Activated B cell treated with CpG ODN at 0.5 μM for 24 hours (primary cell): ENCODE data around the gene ZBTB44. TPM values are rescaled to one million over a fixed set of nuclear protein-coding genes. Genes with fewer than 3 reads are reported as not detected.
"Not testable (repeated sequence)": the region's sequence is repeated elsewhere in the genome, so short reads cannot be mapped to it uniquely, and the experiment has no call there.

Experiments used
- ATAC-seq: fragments of 200-7000 bp; cut with Tn5 transposase; one replicate; pipeline ENCODE4 v1.10.0; 2021; ENCODE audit warnings: low read depth, mild to moderate bottlenecking, moderate library complexity
- CTCF ChIA-PET: fragments of 350-600 bp; sonication (Branson Sonifier 250); formaldehyde crosslinking; loops from one replicate; lab custom pipeline; 2021; ENCODE audit warnings: antibody characterized with exemption; lab: Charles Lee
- POLR2A ChIA-PET: fragments of 350-600 bp; sonication (Branson Sonifier 250); formaldehyde crosslinking; loops from one replicate; lab custom pipeline; 2021; ENCODE audit warnings: antibody characterized with exemption; lab: Charles Lee
- DNase-seq: peaks from one replicate; pipeline ENCODE4 v3.0.0; 2022
- H3K27ac Mint-ChIP-seq: one replicate; pipeline ENCODE4 v1.8.0; 2020; ENCODE audit warnings: mixed read lengths
- H3K27me3 Mint-ChIP-seq: one replicate; pipeline ENCODE4 v1.8.0; 2021; ENCODE audit warnings: mixed read lengths
- H3K36me3 Mint-ChIP-seq: one replicate; pipeline ENCODE4 v1.8.0; 2021; ENCODE audit warnings: low read depth, mixed read lengths
- H3K4me1 Mint-ChIP-seq: one replicate; pipeline ENCODE4 v1.8.0; 2021; ENCODE audit warnings: mixed read lengths
- H3K4me3 Mint-ChIP-seq: one replicate; pipeline ENCODE4 v1.8.0; 2020; ENCODE audit warnings: mild to moderate bottlenecking, mixed read lengths
- H3K9me3 Mint-ChIP-seq: one replicate; pipeline ENCODE4 v1.8.0; 2020; ENCODE audit warnings: mixed read lengths
- intact Hi-C: fragments of 100-400 bp; cut with micrococcal nuclease; formaldehyde crosslinking; loops from one replicate; pipeline ENCODE4 v1.15.1; 2024
- total RNA-seq: library from RNA; stranded (reverse); gene quantifications from 2 replicates; pipeline ENCODE4 v1.2.3, GENCODE V29; 2022
- TF ChIP-seq, protein P1 (sequence below): fragments of 200-600 bp; IDR thresholded peaks from one replicate; pipeline ENCODE4 v1.8.0; 2022; ENCODE audit warnings: antibody characterized with exemption, mild to moderate bottlenecking

Gene ZBTB44
- total RNA-seq, 1 donor from 2014 or later, result 61.5 TPM

DNA sequence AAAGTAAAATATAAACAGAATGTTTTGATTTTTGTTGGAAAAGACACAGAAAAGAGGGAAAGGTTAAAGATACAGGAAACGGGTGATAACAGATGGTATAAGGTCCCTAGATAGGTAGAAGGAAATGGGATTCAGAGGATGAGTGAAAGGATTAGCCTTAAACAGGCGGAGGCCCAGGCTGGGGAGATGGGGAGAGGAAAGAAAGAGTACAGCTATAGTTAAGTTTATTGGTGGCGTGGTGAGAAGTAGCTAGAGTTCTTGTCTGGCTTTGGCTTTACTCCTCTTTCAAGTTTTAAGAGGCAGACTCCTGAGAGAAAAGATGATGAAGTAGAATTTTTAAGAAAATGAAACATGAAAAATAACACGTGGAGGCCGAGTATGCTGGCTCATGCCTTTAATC lies 13.7 kb downstream of the ZBTB44 start:
- CTCF ChIA-PET, result no interaction called here
- H3K36me3 Mint-ChIP-seq, result peaks cover 26% of the 10 kb centered on the region
- intact Hi-C loops, result loop anchor here (2.0 kb wide), 1 partner anchor 30 kb away; no protein-coding TSS in a partner anchor

DNA sequence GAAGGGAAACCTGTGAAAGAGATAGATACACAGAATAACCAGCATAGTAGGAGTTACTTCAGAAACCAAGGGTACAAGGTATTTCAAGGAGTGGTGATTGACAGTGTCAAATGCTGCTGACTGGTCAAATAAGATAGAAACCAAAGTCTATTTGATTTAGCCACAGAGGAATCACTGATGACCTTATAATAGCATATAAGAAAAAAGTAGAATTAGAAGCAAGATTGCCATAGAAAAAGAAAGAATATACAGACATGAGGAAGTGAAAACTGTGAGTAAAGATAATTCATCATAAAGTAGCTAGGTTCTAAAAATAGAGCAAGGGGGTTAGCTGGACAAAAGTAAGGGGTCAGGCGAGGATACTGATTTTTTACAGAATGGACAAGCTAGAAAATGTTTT lies 14.2 kb downstream of the ZBTB44 start:
- CTCF ChIA-PET, result no interaction called here
- DNase-seq, result no peak
- Mint-ChIP-seq H3K36me3 (peaks cover 27% of the 10 kb centered on the region), H3K4me3 (peak overlapping the region; percentile 5), H3K9me3 (peaks cover 9% of the 10 kb centered on the region), H3K27ac (peak overlapping the region; percentile 73), H3K27me3 (no peaks in the 10 kb centered on the region), H3K4me1 (peaks cover 40% of the 10 kb centered on the region)
- TF ChIP-seq, protein P1, sequence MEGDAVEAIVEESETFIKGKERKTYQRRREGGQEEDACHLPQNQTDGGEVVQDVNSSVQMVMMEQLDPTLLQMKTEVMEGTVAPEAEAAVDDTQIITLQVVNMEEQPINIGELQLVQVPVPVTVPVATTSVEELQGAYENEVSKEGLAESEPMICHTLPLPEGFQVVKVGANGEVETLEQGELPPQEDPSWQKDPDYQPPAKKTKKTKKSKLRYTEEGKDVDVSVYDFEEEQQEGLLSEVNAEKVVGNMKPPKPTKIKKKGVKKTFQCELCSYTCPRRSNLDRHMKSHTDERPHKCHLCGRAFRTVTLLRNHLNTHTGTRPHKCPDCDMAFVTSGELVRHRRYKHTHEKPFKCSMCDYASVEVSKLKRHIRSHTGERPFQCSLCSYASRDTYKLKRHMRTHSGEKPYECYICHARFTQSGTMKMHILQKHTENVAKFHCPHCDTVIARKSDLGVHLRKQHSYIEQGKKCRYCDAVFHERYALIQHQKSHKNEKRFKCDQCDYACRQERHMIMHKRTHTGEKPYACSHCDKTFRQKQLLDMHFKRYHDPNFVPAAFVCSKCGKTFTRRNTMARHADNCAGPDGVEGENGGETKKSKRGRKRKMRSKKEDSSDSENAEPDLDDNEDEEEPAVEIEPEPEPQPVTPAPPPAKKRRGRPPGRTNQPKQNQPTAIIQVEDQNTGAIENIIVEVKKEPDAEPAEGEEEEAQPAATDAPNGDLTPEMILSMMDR, result no peak
- POLR2A ChIA-PET, result interaction anchor here (1.0 to 1.1 kb wide), 2 partner anchors 14 to 57 kb away, joined by 3 to 4 read pairs; partner anchors contain the start of gene ZBTB44
- intact Hi-C loops, result loop anchor here (2.0 kb wide), 1 partner anchor 30 kb away; no protein-coding TSS in a partner anchor
- ATAC-seq, result no peak

More for the DNA sequence above, 13.7 kb downstream of the ZBTB44 start:
- peaks cover 10% of the 10 kb centered on the region for H3K9me3 Mint-ChIP-seq
- ATAC-seq (no peak), DNase-seq (no peak)
- H3K4me3 Mint-ChIP-seq, result no peak overlapping the region
- peaks cover 40% of the 10 kb centered on the region for H3K4me1 Mint-ChIP-seq
- POLR2A ChIA-PET, result interaction anchor here (1.0 to 1.1 kb wide), 2 partner anchors 14 to 58 kb away, joined by 3 to 4 read pairs; partner anchors contain the start of gene ZBTB44
- H3K27me3 Mint-ChIP-seq, result no peaks in the 10 kb centered on the region
- TF ChIP-seq, protein P1, result no peak
- peak overlapping the region; percentile 73 for H3K27ac Mint-ChIP-seq

DNA sequence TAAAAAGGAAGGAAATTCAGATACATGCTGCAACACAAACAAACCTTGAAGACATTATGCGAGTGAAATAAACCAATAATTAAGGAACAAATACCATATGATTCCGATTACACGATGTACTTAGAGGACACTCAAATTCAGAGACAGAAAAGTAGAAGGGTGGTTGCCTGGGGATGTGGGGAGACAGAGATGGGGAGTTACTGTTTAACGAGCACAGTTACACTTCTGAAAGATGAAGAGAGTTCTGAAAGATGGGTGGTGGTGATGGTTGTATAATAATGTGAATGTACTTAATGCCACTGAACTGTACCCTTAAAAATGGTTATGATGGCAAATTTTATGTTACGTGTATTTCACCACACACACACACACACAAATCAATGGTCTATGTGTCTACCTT lies 14.7 kb downstream of the ZBTB44 start:
- Mint-ChIP-seq H3K36me3 (peaks cover 29% of the 10 kb centered on the region), H3K4me1 (peaks cover 35% of the 10 kb centered on the region), H3K4me3 (no peak overlapping the region), H3K27me3 (no peaks in the 10 kb centered on the region), H3K27ac (peak overlapping the region; percentile 1), H3K9me3 (peaks cover 3% of the 10 kb centered on the region)
- CTCF ChIA-PET, result no interaction called here
- POLR2A ChIA-PET, result interaction anchor here (1.1 kb wide), 1 partner anchor 57 kb away, joined by 3 read pairs; no protein-coding TSS in a partner anchor
- DNase-seq, result no peak
- TF ChIP-seq, protein P1, result no peak
- intact Hi-C loops, result loop anchor here (2.0 kb wide), 1 partner anchor 29 kb away; no protein-coding TSS in a partner anchor
- ATAC-seq, result no peak

DNA sequence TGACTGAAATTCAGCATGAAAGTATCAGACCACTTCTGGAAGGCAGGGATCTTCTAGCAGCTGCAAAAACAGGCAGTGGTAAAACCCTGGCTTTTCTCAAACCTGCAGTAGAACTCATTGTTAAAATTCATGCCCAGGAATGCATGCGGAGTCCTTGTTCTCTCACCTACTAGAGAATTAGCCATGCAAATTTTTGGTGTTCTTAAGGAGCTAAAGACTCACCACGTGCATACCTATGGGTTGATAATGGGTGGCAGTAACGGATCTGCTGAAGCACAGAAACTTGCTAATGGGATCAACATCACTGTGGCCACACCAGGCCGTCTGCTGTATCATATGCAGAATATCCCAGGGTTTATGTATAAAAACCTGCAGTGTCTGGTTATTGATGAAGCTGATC lies 19.1 kb downstream of the ZBTB44 start:
- ATAC-seq (no peak), DNase-seq (no peak)
- Mint-ChIP-seq H3K4me3 (no peak overlapping the region), H3K36me3 (peaks cover 31% of the 10 kb centered on the region), H3K27me3 (no peaks in the 10 kb centered on the region), H3K4me1 (peaks cover 17% of the 10 kb centered on the region), H3K9me3 (no peaks in the 10 kb centered on the region), H3K27ac (no peak overlapping the region)
- POLR2A ChIA-PET, result no interaction called here
- intact Hi-C loops, result no loop called here
- TF ChIP-seq, protein P1, result no peak
- CTCF ChIA-PET, result no interaction called here

DNA sequence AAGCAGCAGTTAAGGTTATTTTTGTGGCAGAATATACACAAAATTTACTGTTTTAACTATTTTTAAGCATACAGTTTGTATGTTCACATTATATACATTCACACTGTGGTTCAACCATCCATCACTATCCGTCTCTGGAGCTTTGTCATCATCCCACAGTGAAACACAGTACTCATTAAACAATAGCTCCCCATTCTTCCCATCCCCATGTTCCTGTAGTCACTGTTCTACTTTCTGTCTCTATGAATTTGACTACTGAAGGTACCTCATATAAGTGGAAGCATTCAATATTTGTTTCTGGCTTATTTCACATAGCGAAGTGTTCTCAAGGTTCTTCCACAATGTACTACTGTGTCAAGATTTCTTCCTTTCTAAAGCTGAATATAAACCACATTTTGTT lies 32.6 kb downstream of the ZBTB44 start:
- intact Hi-C loops, result no loop called here
- H3K27me3 Mint-ChIP-seq, result no peaks in the 10 kb centered on the region
- ATAC-seq (no peak), DNase-seq (no peak)
- no peak overlapping the region for H3K27ac Mint-ChIP-seq
- H3K36me3 Mint-ChIP-seq, result peaks cover 37% of the 10 kb centered on the region
- H3K9me3 Mint-ChIP-seq, result peaks cover 9% of the 10 kb centered on the region
- CTCF ChIA-PET, result no interaction called here
- POLR2A ChIA-PET, result no interaction called here
- no peak overlapping the region for H3K4me3 Mint-ChIP-seq
- H3K4me1 Mint-ChIP-seq, result peaks cover 5% of the 10 kb centered on the region
- TF ChIP-seq, protein P1, result no peak

DNA sequence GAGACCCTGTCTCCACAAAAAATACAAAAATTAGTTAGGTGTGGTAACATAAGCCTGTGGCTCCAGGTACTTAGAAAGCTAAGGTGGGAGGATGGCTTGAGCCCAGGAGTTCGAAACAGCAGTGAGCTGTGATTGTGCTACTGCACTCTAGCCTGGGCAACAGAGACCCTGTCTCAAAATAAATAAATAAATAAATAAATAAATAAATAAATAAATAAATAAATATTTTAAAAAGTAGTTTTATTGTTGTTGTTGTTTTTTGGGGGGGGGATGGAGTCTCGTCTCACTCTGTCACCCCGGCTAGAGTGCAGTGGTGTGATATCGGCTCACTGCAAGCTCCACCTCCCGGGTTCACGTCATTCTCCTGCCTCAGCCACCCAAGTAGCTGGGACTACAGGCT lies 33.4 kb downstream of the ZBTB44 start:
- H3K4me1 Mint-ChIP-seq, H3K9me3 Mint-ChIP-seq, CTCF ChIA-PET, DNase-seq, intact Hi-C loops, H3K27me3 Mint-ChIP-seq, POLR2A ChIA-PET, ATAC-seq, H3K4me3 Mint-ChIP-seq, H3K27ac Mint-ChIP-seq: not testable (repeated sequence)
- H3K36me3 Mint-ChIP-seq, result peaks cover 34% of the 10 kb centered on the region
